GM12892 (cell line): ENCODE measurements around the gene TLE3.

ENCODE experiments used
- POLR2A ChIP-seq: IDR thresholded peaks from 2 replicates; pipeline ENCODE4 v1.6.1; 2011; ENCODE audit warnings: low read depth, low read length, control low read depth
- POLR2AphosphoS5 ChIP-seq: IDR thresholded peaks from 2 replicates; pipeline ENCODE4 v1.6.1; 2011; ENCODE audit warnings: low read depth, low read length, control low read depth

DNA sequence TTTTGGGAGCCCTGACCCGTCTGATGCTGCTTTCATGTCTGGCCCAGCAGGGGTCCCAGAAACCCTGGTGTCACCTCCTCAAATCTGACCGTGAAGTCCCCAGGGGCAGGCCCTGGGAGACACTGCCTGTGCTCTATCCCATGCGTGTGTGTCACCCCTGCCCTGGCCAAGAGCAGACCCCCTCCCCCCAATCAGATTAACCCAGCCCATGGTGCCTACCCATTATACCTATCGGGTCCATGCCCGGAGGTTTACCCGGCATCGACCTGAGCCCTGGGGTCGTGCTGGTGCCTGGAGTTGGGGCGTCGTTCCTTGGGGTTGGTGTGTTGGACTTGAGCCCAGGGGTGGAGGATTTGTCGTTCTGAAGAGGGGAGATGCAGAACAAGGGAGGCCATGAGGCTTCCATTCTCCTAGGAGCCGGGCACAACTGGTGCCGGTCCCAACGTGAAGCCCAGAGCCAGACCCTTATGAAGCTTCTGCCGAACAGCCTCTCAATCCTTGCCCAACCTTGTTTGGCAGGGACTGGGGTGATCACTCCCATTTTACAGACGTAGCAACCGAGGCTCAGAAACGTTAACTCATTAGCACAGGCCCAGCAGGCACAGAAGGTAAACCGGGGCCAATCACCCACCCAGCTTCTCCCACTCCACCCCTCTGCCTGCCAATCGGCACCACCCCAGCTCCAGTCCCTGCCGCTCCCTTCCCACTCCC, 39.6 kb downstream of the TLE3 start:
- no peak for TF ChIP-seq POLR2A
- TF ChIP-seq POLR2AphosphoS5, result no peak
